ENCODE data around the gene DENND1A. TPM values are rescaled to one million over a fixed set of nuclear protein-coding genes. Genes with fewer than 3 reads are reported as not detected.

Gene DENND1A
- total RNA-seq, 1 donor from 2014 or later, result 12.7 TPM

DNA sequence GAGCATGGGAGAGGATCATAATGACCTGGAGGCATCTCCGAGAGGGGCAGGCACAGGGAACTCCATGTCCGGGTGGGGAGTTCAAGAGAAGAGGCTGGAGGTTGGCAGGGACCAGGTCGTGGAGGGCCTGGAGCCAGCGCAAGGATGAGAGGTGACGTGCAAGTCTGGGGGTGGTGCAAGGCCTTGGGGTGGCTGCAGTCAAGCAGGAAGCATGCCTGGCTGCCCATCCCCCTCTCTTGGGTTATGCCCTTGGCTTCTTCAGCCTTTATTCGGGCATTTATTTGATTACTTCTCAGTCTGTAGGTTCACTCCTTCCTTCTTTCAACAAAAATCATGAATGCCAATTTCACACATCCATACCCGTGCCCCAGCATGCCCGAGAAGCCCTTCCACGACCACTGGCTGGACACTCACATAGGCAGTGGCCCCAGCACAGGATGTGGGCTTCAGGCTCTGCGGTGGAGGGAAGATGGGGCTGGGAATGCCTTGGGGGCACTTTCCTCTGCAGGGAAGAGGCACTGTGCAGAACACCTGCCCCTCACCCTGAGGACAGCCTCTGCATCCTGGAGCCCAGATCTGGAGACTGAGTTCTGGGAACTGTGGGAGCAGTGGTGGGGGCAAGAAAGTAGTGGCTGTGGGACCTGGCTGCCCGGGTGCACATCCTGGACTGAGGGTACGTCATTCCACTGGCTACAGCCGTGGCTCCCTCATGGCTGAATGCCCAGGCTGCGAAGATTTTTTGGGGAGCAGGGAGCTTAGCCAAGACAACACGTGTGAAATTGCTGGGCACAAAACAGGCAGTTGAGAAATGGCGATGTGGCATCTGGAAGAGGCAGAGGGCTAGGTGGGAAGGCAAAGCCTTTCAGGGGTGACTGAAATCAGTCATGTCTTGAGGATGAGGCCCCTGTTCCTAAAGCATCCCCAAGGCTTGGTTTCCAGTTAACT is 535.4 kb downstream of the DENND1A start:
- no peak for FAIRE-seq
- H3K27ac Mint-ChIP-seq (ENCODE audit: unreplicated experiment), result no peak overlapping the region

GRCh38 chr9:123392802-123393201 is 537.1 kb downstream of the DENND1A start:
- no peak for FAIRE-seq
- Histone ChIP-seq H3K4me2 (ENCODE audit: low read length) (no peak overlapping the region), H3K9ac (ENCODE audit: low read length) (no peak overlapping the region), H3K4me3 (ENCODE audit: insufficient read depth, low read depth, low read length) (no peak overlapping the region), H3K27me3 (ENCODE audit: insufficient read depth, low read length) (peaks cover 7% of the 10 kb centered on the region), H3K79me2 (ENCODE audit: insufficient read depth, low read length) (no peaks in the 10 kb centered on the region), H3K27ac (ENCODE audit: low read depth, low read length) (no peak overlapping the region), H3K36me3 (ENCODE audit: insufficient read depth, low read length) (no peaks in the 10 kb centered on the region), H3K9me3 (ENCODE audit: insufficient read depth, low read depth, low read length) (no peaks in the 10 kb centered on the region), H4K20me1 (ENCODE audit: insufficient read depth, low read length) (no peaks in the 10 kb centered on the region), H3K4me1 (ENCODE audit: insufficient read depth, low read length) (no peaks in the 10 kb centered on the region), H2AFZ (ENCODE audit: low read depth, low read length) (no peak overlapping the region)
- Mint-ChIP-seq H3K4me1 (ENCODE audit: low read depth, unreplicated experiment) (peaks cover 9% of the 10 kb centered on the region), H3K27ac (ENCODE audit: unreplicated experiment) (peak overlapping the region; percentile 26), H3K4me3 (ENCODE audit: unreplicated experiment) (no peak overlapping the region), H3K27me3 (ENCODE audit: low read depth, unreplicated experiment) (peaks cover 42% of the 10 kb centered on the region), H3K36me3 (ENCODE audit: low read depth, unreplicated experiment) (no peaks in the 10 kb centered on the region), H3K9me3 (ENCODE audit: unreplicated experiment) (peaks cover 10% of the 10 kb centered on the region)
- TF ChIP-seq, protein P1, sequence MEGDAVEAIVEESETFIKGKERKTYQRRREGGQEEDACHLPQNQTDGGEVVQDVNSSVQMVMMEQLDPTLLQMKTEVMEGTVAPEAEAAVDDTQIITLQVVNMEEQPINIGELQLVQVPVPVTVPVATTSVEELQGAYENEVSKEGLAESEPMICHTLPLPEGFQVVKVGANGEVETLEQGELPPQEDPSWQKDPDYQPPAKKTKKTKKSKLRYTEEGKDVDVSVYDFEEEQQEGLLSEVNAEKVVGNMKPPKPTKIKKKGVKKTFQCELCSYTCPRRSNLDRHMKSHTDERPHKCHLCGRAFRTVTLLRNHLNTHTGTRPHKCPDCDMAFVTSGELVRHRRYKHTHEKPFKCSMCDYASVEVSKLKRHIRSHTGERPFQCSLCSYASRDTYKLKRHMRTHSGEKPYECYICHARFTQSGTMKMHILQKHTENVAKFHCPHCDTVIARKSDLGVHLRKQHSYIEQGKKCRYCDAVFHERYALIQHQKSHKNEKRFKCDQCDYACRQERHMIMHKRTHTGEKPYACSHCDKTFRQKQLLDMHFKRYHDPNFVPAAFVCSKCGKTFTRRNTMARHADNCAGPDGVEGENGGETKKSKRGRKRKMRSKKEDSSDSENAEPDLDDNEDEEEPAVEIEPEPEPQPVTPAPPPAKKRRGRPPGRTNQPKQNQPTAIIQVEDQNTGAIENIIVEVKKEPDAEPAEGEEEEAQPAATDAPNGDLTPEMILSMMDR (IDR thresholded peaks at IDR 0.05; ENCODE audit: insufficient read depth, low read depth, low read length), result no peak
- no peak for TF ChIP-seq EZH2 (IDR thresholded peaks at IDR 0.05; ENCODE audit: insufficient read depth, low read length)
- DNase-seq (ENCODE audit: low read depth), result no peak

More for the DNA sequence above, 535.4 kb downstream of the DENND1A start:
- TF ChIP-seq, protein P1 (IDR thresholded peaks at IDR 0.05; ENCODE audit: insufficient read depth, low read depth, low read length), result no peak
- TF ChIP-seq EZH2 (IDR thresholded peaks at IDR 0.05; ENCODE audit: insufficient read depth, low read length), result no peak
- Histone ChIP-seq H3K4me3 (ENCODE audit: insufficient read depth, low read depth, low read length) (no peak overlapping the region), H3K4me1 (ENCODE audit: insufficient read depth, low read length) (no peaks in the 10 kb centered on the region), H4K20me1 (ENCODE audit: insufficient read depth, low read length) (no peaks in the 10 kb centered on the region), H3K27me3 (ENCODE audit: insufficient read depth, low read length) (no peaks in the 10 kb centered on the region), H3K9ac (ENCODE audit: low read length) (no peak overlapping the region), H3K27ac (ENCODE audit: low read depth, low read length) (no peak overlapping the region), H3K79me2 (ENCODE audit: insufficient read depth, low read length) (no peaks in the 10 kb centered on the region), H2AFZ (ENCODE audit: low read depth, low read length) (no peak overlapping the region), H3K9me3 (ENCODE audit: insufficient read depth, low read depth, low read length) (no peaks in the 10 kb centered on the region), H3K36me3 (ENCODE audit: insufficient read depth, low read length) (no peaks in the 10 kb centered on the region), H3K4me2 (ENCODE audit: low read length) (no peak overlapping the region)
- no peaks in the 10 kb centered on the region for H3K36me3 Mint-ChIP-seq (ENCODE audit: low read depth, unreplicated experiment)
- H3K4me1 Mint-ChIP-seq (ENCODE audit: low read depth, unreplicated experiment), result peaks cover 9% of the 10 kb centered on the region
- DNase-seq (ENCODE audit: low read depth), result no peak
- H3K4me3 Mint-ChIP-seq (ENCODE audit: unreplicated experiment), result no peak overlapping the region
- peaks cover 10% of the 10 kb centered on the region for H3K9me3 Mint-ChIP-seq (ENCODE audit: unreplicated experiment)
- H3K27me3 Mint-ChIP-seq (ENCODE audit: low read depth, unreplicated experiment), result peaks cover 28% of the 10 kb centered on the region

- H4K20me1 ChIP-seq (ENCODE audit: insufficient read depth, low read length), result no peaks in the 10 kb centered on the region
- no peak for DNase-seq (ENCODE audit: low read depth)
- Mint-ChIP-seq H3K27me3 (ENCODE audit: low read depth, unreplicated experiment) (peaks cover 46% of the 10 kb centered on the region), H3K36me3 (ENCODE audit: low read depth, unreplicated experiment) (no peaks in the 10 kb centered on the region), H3K4me3 (ENCODE audit: unreplicated experiment) (no peak overlapping the region), H3K27ac (ENCODE audit: unreplicated experiment) (no peak overlapping the region), H3K9me3 (ENCODE audit: unreplicated experiment) (peaks cover 10% of the 10 kb centered on the region), H3K4me1 (ENCODE audit: low read depth, unreplicated experiment) (peaks cover 9% of the 10 kb centered on the region)
- H3K4me2 ChIP-seq (ENCODE audit: low read length), result no peak overlapping the region
- H3K36me3 ChIP-seq (ENCODE audit: insufficient read depth, low read length), result no peaks in the 10 kb centered on the region
- H3K4me3 ChIP-seq (ENCODE audit: insufficient read depth, low read depth, low read length), result no peak overlapping the region
- H3K79me2 ChIP-seq (ENCODE audit: insufficient read depth, low read length), result no peaks in the 10 kb centered on the region
- no peak overlapping the region for H2AFZ ChIP-seq (ENCODE audit: low read depth, low read length)
- H3K9me3 ChIP-seq (ENCODE audit: insufficient read depth, low read depth, low read length), result no peaks in the 10 kb centered on the region
- no peak for FAIRE-seq
- TF ChIP-seq, protein P1 (IDR thresholded peaks at IDR 0.05; ENCODE audit: insufficient read depth, low read depth, low read length), result no peak
- no peak for TF ChIP-seq EZH2 (IDR thresholded peaks at IDR 0.05; ENCODE audit: insufficient read depth, low read length)
- no peak overlapping the region for H3K9ac ChIP-seq (ENCODE audit: low read length)
- H3K27ac ChIP-seq (ENCODE audit: low read depth, low read length), result no peak overlapping the region
- H3K4me1 ChIP-seq (ENCODE audit: insufficient read depth, low read length), result no peaks in the 10 kb centered on the region
- H3K27me3 ChIP-seq (ENCODE audit: insufficient read depth, low read length), result peaks cover 7% of the 10 kb centered on the region
These were observed 538.0 kb downstream of the DENND1A start for GRCh38 chr9:123391946-123392345.

Data from astrocyte (in vitro differentiated cells and primary cell).